HG02588 (cell line): ENCODE results near the gene SMIM12.
"Not testable (repeated sequence)": the region's sequence is repeated elsewhere in the genome, so short reads cannot be mapped to it uniquely, and the experiment has no call there.

Experiments
- ATAC-seq: cut with Tn5 transposase; IDR thresholded peaks from one replicate; pipeline ENCODE4 v1.9.1; 2021; ENCODE audit warnings: mild to moderate bottlenecking, moderate library complexity; ENCODE audit not compliant: unreplicated experiment

Gene SMIM12

GRCh38 chr1:34844252-34844634 is 15.3 kb downstream of the SMIM12 start:
- ATAC-seq, result no peak

DNA sequence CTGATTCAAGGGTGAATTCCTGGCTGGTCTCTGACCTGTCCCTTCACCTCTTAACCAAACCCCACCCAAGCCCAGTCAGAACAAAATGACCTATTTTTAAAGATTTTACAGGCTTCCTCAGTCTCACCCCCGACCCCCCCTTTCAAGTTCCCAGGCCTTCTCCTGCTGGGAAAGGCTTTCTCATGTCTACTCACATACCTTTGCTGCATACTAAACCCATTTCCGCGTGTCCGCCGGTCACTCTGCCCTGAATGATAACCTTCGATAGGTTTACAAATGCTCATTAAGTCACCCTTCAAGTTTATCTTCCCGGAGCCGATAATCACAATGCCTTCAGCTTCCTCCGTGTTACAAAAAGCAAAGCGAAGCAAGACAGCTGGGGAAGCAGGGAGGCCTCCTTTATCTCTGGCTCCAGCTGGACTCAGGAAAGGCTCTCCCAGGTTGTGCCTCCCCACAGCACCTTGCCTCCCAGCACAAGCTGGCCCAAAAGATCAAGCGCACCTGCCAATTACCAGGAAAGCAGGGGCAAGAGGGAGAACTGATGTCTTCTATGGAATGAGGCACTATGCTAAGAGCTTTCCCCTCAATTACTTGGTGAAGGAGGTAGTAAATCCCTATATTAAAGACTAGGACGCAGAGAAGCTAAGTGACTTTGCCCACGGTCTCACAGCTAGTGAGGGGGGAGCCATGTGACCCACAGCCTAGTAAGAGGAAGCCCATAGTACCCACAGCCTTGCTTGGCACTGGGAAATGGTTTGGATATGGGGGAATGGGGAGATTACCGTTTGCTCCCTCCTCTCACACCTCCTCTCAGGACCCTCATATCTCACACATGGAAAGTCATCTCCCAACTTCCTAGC is 15.9 kb downstream of the SMIM12 start:
- no peak for ATAC-seq

DNA sequence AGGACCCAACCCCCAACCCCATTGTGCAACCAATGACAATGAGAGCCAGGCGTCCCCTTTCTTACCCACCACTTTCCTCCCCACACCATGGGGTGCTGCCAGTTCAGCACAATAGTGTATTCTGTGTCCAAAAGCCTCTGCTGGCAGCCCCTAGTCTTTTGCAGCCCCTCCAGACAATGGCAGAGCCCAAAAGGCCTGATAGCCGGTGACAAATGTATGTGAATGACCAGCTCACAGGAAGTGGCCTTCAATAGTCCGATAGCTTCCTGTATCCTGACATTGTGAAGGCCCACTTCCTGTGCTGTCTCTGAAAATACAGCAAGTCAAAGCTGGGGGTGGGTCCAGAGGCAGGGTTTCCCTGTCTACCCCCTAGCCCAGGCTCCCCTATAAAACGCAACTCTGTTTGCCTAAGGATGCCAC is 16.6 kb downstream of the SMIM12 start:
- ATAC-seq, result no peak

GRCh38 chr1:34842073-34842472 is 17.5 kb downstream of the SMIM12 start:
- no peak for ATAC-seq

- no peak for ATAC-seq
Measured at GRCh38 chr1:34840426-34840825, 19.1 kb downstream of the SMIM12 start.

DNA sequence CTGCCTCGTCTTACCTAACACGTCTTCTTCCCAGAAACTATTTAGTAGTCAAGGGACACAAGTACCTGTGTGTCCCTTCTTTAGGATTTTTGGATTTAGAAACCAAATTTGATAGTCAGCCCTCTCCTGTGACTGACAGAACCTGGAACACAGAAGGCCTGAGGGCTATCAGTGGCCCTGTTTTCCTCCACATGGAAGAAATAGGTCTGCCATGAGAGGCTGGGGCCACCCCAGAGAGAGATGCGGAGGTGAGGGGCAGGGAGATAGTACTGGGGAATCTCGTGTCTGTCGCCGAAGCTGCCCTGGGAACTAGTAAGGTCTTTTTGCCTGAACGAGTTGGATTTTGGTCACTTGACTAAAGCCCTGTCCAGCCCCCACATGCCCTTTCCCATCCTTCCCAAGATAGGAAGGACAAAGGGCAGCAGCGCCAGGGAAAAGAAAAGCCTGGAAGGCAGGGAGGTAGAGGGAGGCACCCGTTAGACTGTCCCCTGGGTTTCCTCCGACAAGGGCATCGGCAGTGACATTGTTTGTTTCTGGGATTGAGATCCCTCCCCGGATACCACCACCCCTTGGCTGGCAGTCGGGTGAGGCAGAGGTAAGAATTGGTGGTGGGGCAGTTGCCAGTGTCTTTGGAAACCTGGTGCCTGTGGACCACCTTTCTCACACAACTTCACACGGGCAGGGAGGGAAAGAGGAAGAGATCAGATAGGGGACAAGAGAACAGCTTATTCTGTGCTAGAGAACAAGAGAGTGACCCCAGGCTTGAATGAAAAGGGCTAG is 19.8 kb downstream of the SMIM12 start:
- no peak for ATAC-seq

DNA sequence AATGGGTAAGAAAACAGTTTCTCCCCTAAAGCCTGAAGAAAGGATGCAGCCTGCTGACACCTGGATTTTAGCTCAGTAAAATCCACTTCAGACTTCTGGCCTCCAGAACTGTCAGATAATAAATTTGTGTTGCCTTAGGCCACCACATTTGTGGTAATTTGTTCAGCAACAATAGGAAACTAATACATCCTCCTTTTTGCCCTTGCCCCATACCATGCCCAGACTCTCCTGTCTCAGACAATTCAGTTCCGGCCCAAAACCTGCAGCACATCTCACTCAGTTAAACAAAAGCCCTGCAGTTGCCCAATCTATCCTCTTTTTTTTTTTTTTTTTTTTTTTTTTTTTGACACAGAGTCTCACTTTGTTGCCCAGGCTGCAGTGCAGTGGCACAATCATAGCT is 25.8 kb downstream of the SMIM12 start:
- ATAC-seq, result no peak

DNA sequence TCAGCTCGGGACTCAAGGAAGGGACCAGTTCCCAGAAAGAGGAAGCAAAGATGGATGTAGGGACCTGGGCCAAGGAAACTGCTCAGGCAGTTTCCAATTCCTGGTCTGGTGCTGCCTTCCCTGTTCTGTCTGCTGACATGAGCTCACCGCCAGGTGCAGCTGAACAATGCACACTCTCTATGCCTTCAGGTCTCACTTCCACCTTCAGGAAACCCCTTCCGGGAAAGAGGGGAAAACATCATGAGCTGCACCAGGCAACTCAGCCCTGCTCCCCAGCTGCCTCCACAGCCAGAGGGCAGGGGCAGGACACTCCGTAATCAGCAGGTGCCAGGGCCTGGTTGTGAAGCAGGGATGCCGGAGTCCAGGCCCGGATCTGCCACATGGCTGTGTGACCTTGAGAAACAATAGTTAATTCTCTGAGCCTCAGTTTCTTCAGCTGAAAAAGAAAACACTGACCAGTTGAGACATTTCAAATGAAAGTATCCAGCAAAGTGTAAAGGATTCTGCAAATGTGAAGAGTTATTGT is 27.8 kb downstream of the SMIM12 start:
- no peak for ATAC-seq

GRCh38 chr1:34829250-34829649 is 30.3 kb downstream of the SMIM12 start:
- no peak for ATAC-seq

- no peak for ATAC-seq
Measured at GRCh38 chr1:34828611-34829010, 30.9 kb downstream of the SMIM12 start.

- no peak for ATAC-seq
Measured at GRCh38 chr1:34827341-34827941, 32.1 kb downstream of the SMIM12 start.

GRCh38 chr1:34825455-34826091 is 34.0 kb downstream of the SMIM12 start:
- no peak for ATAC-seq

- no peak for ATAC-seq
Measured at GRCh38 chr1:34824817-34825454, 34.6 kb downstream of the SMIM12 start.

DNA sequence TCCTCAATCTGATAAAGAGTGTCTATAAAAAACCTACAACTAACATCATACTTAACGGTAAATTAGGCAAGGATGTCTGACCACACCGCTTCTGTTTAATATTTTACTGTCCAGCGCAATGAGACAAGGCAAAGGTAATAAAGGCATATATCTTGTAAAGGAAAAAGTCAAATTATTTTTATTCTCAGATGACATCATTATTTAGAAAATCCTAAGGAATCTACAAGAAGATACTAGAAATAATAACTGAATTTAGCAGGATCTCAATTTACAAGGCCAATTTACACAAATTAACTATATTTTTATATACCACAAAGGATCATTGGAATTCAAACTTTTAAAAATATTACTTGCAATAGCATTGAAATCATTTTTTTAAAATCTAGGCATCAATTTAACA is 37.3 kb downstream of the SMIM12 start:
- ATAC-seq, result no peak

- ATAC-seq, result not testable (repeated sequence)
Measured at GRCh38 chr1:34818862-34819261, 40.7 kb downstream of the SMIM12 start.

GRCh38 chr1:34816778-34817177 is 42.8 kb downstream of the SMIM12 start:
- no peak for ATAC-seq

- ATAC-seq, result no peak
Measured at GRCh38 chr1:34816332-34816731, 43.2 kb downstream of the SMIM12 start.

DNA sequence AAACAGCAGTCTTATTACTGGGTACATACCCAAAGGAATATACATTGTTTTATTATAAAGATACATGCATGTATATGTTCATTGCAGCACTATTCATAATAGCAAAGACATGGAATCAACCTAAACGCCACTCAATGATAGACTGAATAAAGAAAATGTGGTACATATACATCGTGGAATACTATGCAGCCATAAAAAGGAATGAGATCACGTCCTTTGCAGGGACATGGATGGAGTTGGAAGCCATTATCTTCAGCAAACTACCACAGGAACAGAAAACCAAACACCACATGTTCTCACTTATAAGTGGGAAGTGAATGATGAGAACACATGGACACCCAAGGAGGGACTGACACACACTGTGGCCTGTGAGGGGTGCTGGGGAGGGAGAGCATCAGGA is 48.8 kb downstream of the SMIM12 start:
- not testable (repeated sequence) for ATAC-seq

- ATAC-seq, result no peak
Measured at GRCh38 chr1:34808051-34808810, 51.3 kb downstream of the SMIM12 start.

- no peak for ATAC-seq
Measured at GRCh38 chr1:34806396-34806795, 53.2 kb downstream of the SMIM12 start.
